ENCODE measurements around the gene HDAC9. TPM values are rescaled to one million over a fixed set of nuclear protein-coding genes. Genes with fewer than 3 reads are reported as not detected.
"Not testable (repeated sequence)": the region's sequence is repeated elsewhere in the genome, so short reads cannot be mapped to it uniquely, and the experiment has no call there.

The HDAC9 gene
- total RNA-seq, 2 experiments from 2014 or later = not detected

DNA sequence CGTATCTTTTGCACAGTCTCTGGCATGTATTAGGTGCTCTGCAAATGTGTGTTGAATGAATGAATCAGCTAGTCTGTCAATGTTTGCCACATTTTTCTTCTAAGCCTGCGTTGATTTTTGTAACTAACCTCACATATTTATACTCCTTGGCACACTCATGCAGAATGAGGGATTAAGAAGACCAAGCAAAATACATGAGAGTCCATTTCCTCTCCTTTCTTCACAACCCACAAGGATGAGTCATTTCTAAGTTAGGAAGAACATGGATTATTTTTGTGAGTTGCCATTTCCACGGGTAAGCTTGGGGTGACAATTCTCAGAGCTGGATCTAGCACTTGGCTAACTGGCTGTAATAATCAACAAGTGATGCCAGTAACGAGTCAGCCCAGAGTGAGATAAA, 463.1 kb downstream of the HDAC9 start:
- CTCF ChIA-PET = no interaction called here
- no peak overlapping the region for H3K4me3 Mint-ChIP-seq
- H3K36me3 Mint-ChIP-seq (ENCODE audit: low read depth) = no peaks in the 10 kb centered on the region
- H3K4me1 Mint-ChIP-seq (ENCODE audit: low read depth) = no peaks in the 10 kb centered on the region
- H3K9me3 Mint-ChIP-seq = peaks cover 4% of the 10 kb centered on the region
- no peaks in the 10 kb centered on the region for H3K27me3 Mint-ChIP-seq (ENCODE audit: low read depth)
- H3K27ac Mint-ChIP-seq = no peak overlapping the region
- intact Hi-C loops (cut with micrococcal nuclease) = no loop called here
- no peak for DNase-seq

DNA sequence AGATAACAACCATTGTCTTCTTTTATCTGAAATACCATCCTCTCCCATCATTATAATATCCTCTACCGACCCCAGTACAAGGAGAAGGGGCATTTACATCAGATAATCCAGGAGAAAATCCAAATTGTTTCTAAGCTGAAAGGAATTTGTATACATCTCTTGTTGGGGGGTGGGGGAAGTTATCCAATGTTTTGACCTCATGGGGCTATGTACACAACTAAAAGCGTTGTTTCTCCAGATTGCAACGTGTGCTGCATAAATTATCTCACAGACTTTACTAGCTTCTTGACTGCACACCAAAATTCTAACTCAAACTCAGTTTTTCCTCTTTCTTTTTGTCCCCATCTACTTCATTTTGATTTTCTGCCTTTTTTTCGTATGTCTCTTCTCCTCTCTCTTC, 465.2 kb downstream of the HDAC9 start:
- Mint-ChIP-seq H3K27me3 (ENCODE audit: low read depth) (no peaks in the 10 kb centered on the region), H3K27ac (no peak overlapping the region), H3K4me1 (ENCODE audit: low read depth) (no peaks in the 10 kb centered on the region), H3K4me3 (no peak overlapping the region), H3K9me3 (peaks cover 4% of the 10 kb centered on the region), H3K36me3 (ENCODE audit: low read depth) (no peaks in the 10 kb centered on the region)
- intact Hi-C loops (cut with micrococcal nuclease) = no loop called here
- DNase-seq = no peak
- CTCF ChIA-PET = no interaction called here

DNA sequence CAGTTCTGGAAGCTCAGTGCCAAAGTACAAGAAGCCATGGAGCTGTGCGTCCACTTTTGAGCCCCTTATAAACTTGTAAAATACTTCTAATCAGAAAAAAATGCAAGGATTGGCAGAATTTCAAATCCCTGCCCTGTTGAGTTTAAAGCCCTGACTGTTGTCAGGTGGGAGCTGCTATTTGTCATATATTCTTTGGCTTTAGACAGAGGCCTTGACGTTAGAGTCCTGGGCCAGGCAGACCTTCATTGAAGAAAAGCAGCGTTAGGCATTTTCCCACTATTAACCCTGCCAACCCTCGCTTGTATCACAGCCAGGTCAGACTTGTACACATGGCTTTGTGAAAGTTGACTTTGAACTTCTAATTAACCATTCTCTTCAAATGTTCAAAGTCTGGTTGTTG, 466.5 kb downstream of the HDAC9 start:
- intact Hi-C loops (cut with micrococcal nuclease) = no loop called here
- H3K4me3 Mint-ChIP-seq = no peak overlapping the region
- peaks cover 2% of the 10 kb centered on the region for H3K9me3 Mint-ChIP-seq
- no peaks in the 10 kb centered on the region for H3K4me1 Mint-ChIP-seq (ENCODE audit: low read depth)
- no peak overlapping the region for H3K27ac Mint-ChIP-seq
- CTCF ChIA-PET = no interaction called here
- DNase-seq = no peak
- no peaks in the 10 kb centered on the region for H3K27me3 Mint-ChIP-seq (ENCODE audit: low read depth)
- no peaks in the 10 kb centered on the region for H3K36me3 Mint-ChIP-seq (ENCODE audit: low read depth)

- no peaks in the 10 kb centered on the region for H3K36me3 Mint-ChIP-seq (ENCODE audit: low read depth)
- H3K4me3 Mint-ChIP-seq = no peak overlapping the region
- H3K27ac Mint-ChIP-seq = no peak overlapping the region
- H3K4me1 Mint-ChIP-seq (ENCODE audit: low read depth) = no peaks in the 10 kb centered on the region
- H3K27me3 Mint-ChIP-seq (ENCODE audit: low read depth) = no peaks in the 10 kb centered on the region
- no peak for DNase-seq
- CTCF ChIA-PET = no interaction called here
- H3K9me3 Mint-ChIP-seq = peaks cover 6% of the 10 kb centered on the region
- intact Hi-C loops (cut with micrococcal nuclease) = no loop called here
Measured at GRCh38 chr7:18965657-18966056, 470.1 kb downstream of the HDAC9 start.

DNA sequence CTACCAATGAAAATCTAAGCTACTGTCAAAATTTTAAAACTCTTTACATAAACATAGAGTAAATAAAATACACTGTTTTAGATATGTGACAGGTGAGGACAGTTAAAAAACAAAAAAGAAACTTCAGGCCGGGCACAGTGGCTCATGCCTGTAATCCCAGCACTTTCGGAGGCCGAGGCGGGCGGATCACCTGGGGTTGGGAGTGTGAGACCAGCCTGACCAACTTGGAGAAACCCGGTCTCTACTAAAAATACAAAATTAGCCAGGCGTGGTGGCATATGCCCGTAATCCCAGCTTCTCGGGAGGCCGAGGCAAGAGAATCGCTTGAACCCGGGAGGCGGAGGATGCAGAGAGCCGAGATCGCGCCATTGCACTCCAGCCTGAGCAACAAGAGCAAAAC, 472.2 kb downstream of the HDAC9 start:
- H3K36me3 Mint-ChIP-seq (ENCODE audit: low read depth); DNase-seq; H3K4me3 Mint-ChIP-seq; H3K9me3 Mint-ChIP-seq; H3K4me1 Mint-ChIP-seq (ENCODE audit: low read depth); H3K27me3 Mint-ChIP-seq (ENCODE audit: low read depth); CTCF ChIA-PET; intact Hi-C loops (cut with micrococcal nuclease); H3K27ac Mint-ChIP-seq: not testable (repeated sequence)

DNA sequence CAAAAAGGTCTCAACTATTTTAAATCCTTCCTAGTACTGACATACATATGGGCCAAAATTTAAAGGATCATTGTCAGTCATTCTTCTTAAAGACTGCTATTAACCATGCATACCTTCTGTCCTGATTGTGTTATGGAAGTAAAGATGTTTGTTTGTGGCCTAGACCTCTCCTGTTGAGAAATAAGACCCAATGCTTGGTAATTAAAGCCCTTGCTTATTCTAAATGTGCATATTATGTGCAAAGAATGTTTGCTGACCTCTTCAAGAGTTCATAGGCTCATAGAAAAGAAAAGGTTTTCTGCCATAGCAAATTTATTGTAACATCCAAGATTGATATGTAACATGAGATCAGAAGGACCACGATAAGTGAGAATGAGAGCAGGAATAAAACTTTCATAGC, 476.3 kb downstream of the HDAC9 start:
- Mint-ChIP-seq H3K4me3 (no peak overlapping the region), H3K9me3 (peaks cover 4% of the 10 kb centered on the region), H3K27ac (no peak overlapping the region), H3K36me3 (ENCODE audit: low read depth) (no peaks in the 10 kb centered on the region), H3K27me3 (ENCODE audit: low read depth) (no peaks in the 10 kb centered on the region), H3K4me1 (ENCODE audit: low read depth) (no peaks in the 10 kb centered on the region)
- CTCF ChIA-PET = no interaction called here
- DNase-seq = no peak
- intact Hi-C loops (cut with micrococcal nuclease) = no loop called here

DNA sequence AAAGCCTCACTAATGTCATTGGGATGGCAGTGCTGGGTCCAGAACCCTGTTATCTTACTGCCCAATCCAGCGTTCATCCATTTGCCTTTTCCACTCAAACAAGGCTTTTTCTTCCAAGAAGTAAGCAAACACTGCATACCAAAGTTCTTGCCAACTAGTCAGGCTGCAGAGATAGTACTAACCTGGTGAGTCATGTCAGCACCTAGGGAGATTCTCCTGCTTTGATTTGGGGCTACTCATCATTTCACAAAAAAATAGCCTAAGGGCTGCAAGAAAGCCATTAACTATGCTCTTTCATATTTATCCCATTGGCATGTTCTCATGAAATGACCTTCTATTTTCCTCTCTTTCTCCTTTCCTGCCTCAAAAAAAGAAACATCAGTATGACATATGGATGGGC, 479.3 kb downstream of the HDAC9 start:
- Mint-ChIP-seq H3K27ac (no peak overlapping the region), H3K4me3 (no peak overlapping the region), H3K4me1 (ENCODE audit: low read depth) (no peaks in the 10 kb centered on the region), H3K27me3 (ENCODE audit: low read depth) (no peaks in the 10 kb centered on the region), H3K36me3 (ENCODE audit: low read depth) (no peaks in the 10 kb centered on the region), H3K9me3 (no peaks in the 10 kb centered on the region)
- CTCF ChIA-PET = no interaction called here
- intact Hi-C loops (cut with micrococcal nuclease) = no loop called here
- DNase-seq = no peak

DNA sequence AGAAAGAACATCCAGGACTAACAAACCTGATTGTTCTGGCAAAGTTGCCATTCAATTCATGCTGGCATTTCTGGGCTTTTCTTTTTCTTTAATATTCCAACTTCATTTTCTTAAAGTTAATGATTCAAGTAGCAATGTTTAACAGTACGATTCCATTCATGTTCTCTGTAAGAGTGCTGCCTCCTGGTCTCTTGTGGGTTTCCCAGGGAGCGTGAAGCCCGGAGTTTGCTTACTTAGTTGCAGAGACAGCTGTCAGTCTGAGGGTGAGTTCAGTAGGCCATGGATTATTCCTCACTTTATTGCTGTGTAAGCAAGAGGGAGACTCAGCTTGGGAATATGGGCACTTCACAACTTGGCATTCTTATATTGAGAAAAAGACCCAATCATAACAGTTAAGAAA, 479.7 kb downstream of the HDAC9 start:
- Mint-ChIP-seq H3K9me3 (no peaks in the 10 kb centered on the region), H3K36me3 (ENCODE audit: low read depth) (no peaks in the 10 kb centered on the region), H3K4me3 (no peak overlapping the region), H3K4me1 (ENCODE audit: low read depth) (no peaks in the 10 kb centered on the region), H3K27me3 (ENCODE audit: low read depth) (no peaks in the 10 kb centered on the region), H3K27ac (no peak overlapping the region)
- intact Hi-C loops (cut with micrococcal nuclease) = no loop called here
- DNase-seq = no peak
- CTCF ChIA-PET = no interaction called here

DNA sequence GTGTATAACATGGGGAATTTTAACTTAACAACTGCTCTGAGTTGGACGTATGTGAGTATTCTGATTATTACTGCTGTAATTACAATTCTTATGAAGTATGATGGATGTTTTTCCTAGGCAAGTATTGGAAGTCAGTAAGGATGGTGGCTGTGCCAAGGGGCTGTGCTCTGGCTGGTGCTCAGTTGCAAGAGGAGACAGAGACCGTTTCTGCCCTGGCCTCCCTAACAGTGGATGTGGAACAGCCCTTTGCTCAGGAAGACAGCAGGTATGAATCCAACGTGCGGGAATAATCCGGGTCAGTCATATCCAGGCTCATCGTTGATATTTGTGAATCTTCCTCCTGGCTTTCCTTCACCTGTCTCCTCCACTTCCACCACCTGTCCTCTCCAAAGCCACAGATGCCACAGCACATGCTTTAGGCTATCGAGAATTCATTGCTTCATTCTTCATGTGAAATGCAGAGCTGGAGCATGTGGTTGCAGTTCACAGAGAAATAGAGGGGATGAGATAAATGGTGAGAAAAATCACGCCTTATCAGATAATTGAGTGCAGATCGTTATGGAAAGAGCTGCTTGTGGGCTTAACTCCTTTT, 480.2 kb downstream of the HDAC9 start:
- intact Hi-C loops (cut with micrococcal nuclease) = no loop called here
- DNase-seq = no peak
- H3K4me3 Mint-ChIP-seq = no peak overlapping the region
- H3K9me3 Mint-ChIP-seq = no peaks in the 10 kb centered on the region
- H3K27ac Mint-ChIP-seq = no peak overlapping the region
- CTCF ChIA-PET = no interaction called here
- no peaks in the 10 kb centered on the region for H3K4me1 Mint-ChIP-seq (ENCODE audit: low read depth)
- no peaks in the 10 kb centered on the region for H3K27me3 Mint-ChIP-seq (ENCODE audit: low read depth)
- H3K36me3 Mint-ChIP-seq (ENCODE audit: low read depth) = no peaks in the 10 kb centered on the region

- DNase-seq = no peak
- Mint-ChIP-seq H3K4me3 (no peak overlapping the region), H3K36me3 (ENCODE audit: low read depth) (no peaks in the 10 kb centered on the region), H3K27me3 (ENCODE audit: low read depth) (no peaks in the 10 kb centered on the region), H3K4me1 (ENCODE audit: low read depth) (no peaks in the 10 kb centered on the region), H3K9me3 (peaks cover 5% of the 10 kb centered on the region), H3K27ac (no peak overlapping the region)
- intact Hi-C loops (cut with micrococcal nuclease) = no loop called here
- CTCF ChIA-PET = no interaction called here
Measured at GRCh38 chr7:18976715-18977471, 481.3 kb downstream of the HDAC9 start.

GRCh38 chr7:18978108-18978495, 482.6 kb downstream of the HDAC9 start:
- no peak overlapping the region for H3K27ac Mint-ChIP-seq
- no peaks in the 10 kb centered on the region for H3K27me3 Mint-ChIP-seq (ENCODE audit: low read depth)
- CTCF ChIA-PET = interaction anchor here (0.6 kb wide), 1 partner anchor 143 kb away, joined by 5 read pairs; no protein-coding TSS in a partner anchor
- no peaks in the 10 kb centered on the region for H3K36me3 Mint-ChIP-seq (ENCODE audit: low read depth)
- no peak for DNase-seq
- no peak overlapping the region for H3K4me3 Mint-ChIP-seq
- peaks cover 5% of the 10 kb centered on the region for H3K9me3 Mint-ChIP-seq
- no peaks in the 10 kb centered on the region for H3K4me1 Mint-ChIP-seq (ENCODE audit: low read depth)
- intact Hi-C loops (cut with micrococcal nuclease) = no loop called here

DNA sequence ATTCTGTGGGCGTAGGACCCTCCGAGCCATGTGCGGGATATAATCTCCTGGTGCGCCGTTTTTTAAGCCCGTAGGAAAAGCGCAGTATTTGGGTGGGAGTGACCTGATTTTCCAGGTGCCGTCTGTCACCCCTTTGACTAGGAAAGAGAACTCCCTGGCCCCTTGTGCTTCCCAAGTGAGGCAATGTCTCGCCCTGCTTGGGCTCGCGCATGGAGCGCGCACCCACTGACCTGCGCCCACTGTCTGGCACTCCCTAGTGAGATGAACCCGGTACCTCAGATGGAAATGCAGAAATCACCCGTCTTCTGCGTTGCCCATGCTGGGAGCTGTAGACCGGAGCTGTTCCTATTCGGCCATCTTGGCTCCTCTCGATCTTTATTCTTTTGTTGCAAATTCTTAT, 495.2 kb downstream of the HDAC9 start:
- H3K36me3 Mint-ChIP-seq (ENCODE audit: low read depth); H3K9me3 Mint-ChIP-seq; DNase-seq; CTCF ChIA-PET; H3K27ac Mint-ChIP-seq; H3K4me3 Mint-ChIP-seq; H3K4me1 Mint-ChIP-seq (ENCODE audit: low read depth); intact Hi-C loops (cut with micrococcal nuclease); H3K27me3 Mint-ChIP-seq (ENCODE audit: low read depth): not testable (repeated sequence)

GRCh38 chr7:18993933-18994668, 498.6 kb downstream of the HDAC9 start:
- DNase-seq = no peak
- no peaks in the 10 kb centered on the region for H3K36me3 Mint-ChIP-seq (ENCODE audit: low read depth)
- no peaks in the 10 kb centered on the region for H3K4me1 Mint-ChIP-seq (ENCODE audit: low read depth)
- H3K9me3 Mint-ChIP-seq = no peaks in the 10 kb centered on the region
- CTCF ChIA-PET = interaction anchor here (0.5 to 0.6 kb wide), 2 partner anchors 42 to 1392 kb away, joined by 3 read pairs; no protein-coding TSS in a partner anchor
- intact Hi-C loops (cut with micrococcal nuclease) = no loop called here
- no peak overlapping the region for H3K4me3 Mint-ChIP-seq
- H3K27me3 Mint-ChIP-seq (ENCODE audit: low read depth) = no peaks in the 10 kb centered on the region
- no peak overlapping the region for H3K27ac Mint-ChIP-seq
